ENCODE results near the gene ZBED4. TPM values are rescaled to one million over a fixed set of nuclear protein-coding genes. Genes with fewer than 3 reads are reported as not detected.

The ZBED4 gene
- total RNA-seq, 1 experiment from 2014 or later, result 29.2 TPM

DNA sequence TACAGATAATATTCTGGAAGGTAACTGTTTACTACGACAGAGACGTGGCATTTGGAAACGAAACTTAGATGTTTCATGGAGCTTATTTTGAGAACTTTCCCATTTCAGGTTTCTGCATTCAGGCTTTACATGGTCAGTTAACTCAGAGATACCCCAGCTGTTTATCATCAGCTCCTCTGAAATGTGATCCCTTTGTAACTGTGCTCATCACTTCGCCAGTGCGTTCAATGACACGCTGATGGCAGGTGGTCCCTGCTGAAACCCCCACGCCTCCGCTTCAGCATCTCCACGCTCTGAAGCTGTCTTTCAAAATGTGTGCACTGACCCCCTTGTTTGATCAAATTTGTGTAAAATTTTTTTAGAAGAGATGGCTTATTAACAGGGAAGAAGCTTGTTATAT is 34.1 kb downstream of the ZBED4 start:
- H3K27ac Mint-ChIP-seq, result no peak overlapping the region
- POLR2A ChIA-PET, result no interaction called here
- H3K27me3 Mint-ChIP-seq (ENCODE audit: low read depth), result peaks cover 3% of the 10 kb centered on the region; the same call in 1 of the 2 replicates
- H3K9me3 Mint-ChIP-seq, result peaks cover 29% of the 10 kb centered on the region
- ATAC-seq (no peak), DNase-seq (ENCODE audit: low spot score) (no peak)
- no peak overlapping the region for H3K4me3 Mint-ChIP-seq
- no peak for TF ChIP-seq CREM (CRISPR knock-in tag; IDR thresholded peaks at IDR 0.05)
- CTCF ChIA-PET, result no interaction called here
- no peaks in the 10 kb centered on the region for H3K4me1 Mint-ChIP-seq
- peaks cover 95% of the 10 kb centered on the region for H3K36me3 Mint-ChIP-seq

DNA sequence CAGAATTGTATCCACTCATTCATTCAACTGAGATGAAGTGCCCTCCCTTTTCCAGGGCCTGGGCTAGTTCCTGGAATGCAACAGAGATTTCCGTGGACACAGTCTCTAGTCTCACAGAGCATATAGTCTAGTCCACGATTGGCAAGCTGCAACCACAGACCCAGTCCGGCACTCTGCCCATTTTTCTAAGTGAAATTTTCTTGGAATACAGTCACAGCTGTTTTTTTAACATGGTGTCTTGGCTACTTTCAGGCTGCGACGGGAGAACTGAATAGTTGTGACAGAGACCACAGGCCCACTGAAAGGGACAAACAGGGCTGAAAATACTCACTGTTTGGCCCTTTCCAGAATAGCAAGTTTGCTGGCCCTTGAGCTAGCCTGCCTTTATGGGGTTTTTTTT is 35.4 kb downstream of the ZBED4 start:
- ChIA-PET POLR2A (no interaction called here), CTCF (no interaction called here)
- ATAC-seq, result no peak

More for the DNA sequence above, 35.4 kb downstream of the ZBED4 start:
- no peak overlapping the region for H3K27ac Mint-ChIP-seq
- peaks cover 38% of the 10 kb centered on the region for H3K9me3 Mint-ChIP-seq
- H3K36me3 Mint-ChIP-seq, result peaks cover 95% of the 10 kb centered on the region
- H3K4me1 Mint-ChIP-seq, result no peaks in the 10 kb centered on the region
- TF ChIP-seq MYBL2 (CRISPR knock-in tag; IDR thresholded peaks at IDR 0.05) (no peak), ELF4 (CRISPR knock-in tag; IDR thresholded peaks at IDR 0.05; ENCODE audit: low read depth) (no peak), SMAD4 (CRISPR knock-in tag; IDR thresholded peaks at IDR 0.05) (no peak), ZMAT4 (CRISPR knock-in tag; IDR thresholded peaks at IDR 0.05) (no peak), RORB (CRISPR knock-in tag; IDR thresholded peaks at IDR 0.05) (no peak), ZSCAN18 (CRISPR knock-in tag; IDR thresholded peaks at IDR 0.05) (no peak), E2F1 (CRISPR knock-in tag; IDR thresholded peaks at IDR 0.05) (no peak), SMAD3 (CRISPR knock-in tag; IDR thresholded peaks at IDR 0.05; ENCODE audit: borderline replicate concordance) (no peak), STAT6 (CRISPR knock-in tag; conservative IDR thresholded peaks at IDR 0.05; ENCODE audit: low read depth) (no peak), PRDM15 (CRISPR knock-in tag; IDR thresholded peaks at IDR 0.05) (no peak), ARID4B (CRISPR knock-in tag; IDR thresholded peaks at IDR 0.05; ENCODE audit: borderline replicate concordance) (no peak)
- TF ChIP-seq, protein P1, sequence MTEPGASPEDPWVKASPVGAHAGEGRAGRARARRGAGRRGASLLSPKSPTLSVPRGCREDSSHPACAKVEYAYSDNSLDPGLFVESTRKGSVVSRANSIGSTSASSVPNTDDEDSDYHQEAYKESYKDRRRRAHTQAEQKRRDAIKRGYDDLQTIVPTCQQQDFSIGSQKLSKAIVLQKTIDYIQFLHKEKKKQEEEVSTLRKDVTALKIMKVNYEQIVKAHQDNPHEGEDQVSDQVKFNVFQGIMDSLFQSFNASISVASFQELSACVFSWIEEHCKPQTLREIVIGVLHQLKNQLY (CRISPR knock-in tag; IDR thresholded peaks at IDR 0.05), result no peak
- TF ChIP-seq, protein P2, sequence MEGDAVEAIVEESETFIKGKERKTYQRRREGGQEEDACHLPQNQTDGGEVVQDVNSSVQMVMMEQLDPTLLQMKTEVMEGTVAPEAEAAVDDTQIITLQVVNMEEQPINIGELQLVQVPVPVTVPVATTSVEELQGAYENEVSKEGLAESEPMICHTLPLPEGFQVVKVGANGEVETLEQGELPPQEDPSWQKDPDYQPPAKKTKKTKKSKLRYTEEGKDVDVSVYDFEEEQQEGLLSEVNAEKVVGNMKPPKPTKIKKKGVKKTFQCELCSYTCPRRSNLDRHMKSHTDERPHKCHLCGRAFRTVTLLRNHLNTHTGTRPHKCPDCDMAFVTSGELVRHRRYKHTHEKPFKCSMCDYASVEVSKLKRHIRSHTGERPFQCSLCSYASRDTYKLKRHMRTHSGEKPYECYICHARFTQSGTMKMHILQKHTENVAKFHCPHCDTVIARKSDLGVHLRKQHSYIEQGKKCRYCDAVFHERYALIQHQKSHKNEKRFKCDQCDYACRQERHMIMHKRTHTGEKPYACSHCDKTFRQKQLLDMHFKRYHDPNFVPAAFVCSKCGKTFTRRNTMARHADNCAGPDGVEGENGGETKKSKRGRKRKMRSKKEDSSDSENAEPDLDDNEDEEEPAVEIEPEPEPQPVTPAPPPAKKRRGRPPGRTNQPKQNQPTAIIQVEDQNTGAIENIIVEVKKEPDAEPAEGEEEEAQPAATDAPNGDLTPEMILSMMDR (IDR thresholded peaks at IDR 0.05), result no peak
- TF ChIP-seq, protein P3, sequence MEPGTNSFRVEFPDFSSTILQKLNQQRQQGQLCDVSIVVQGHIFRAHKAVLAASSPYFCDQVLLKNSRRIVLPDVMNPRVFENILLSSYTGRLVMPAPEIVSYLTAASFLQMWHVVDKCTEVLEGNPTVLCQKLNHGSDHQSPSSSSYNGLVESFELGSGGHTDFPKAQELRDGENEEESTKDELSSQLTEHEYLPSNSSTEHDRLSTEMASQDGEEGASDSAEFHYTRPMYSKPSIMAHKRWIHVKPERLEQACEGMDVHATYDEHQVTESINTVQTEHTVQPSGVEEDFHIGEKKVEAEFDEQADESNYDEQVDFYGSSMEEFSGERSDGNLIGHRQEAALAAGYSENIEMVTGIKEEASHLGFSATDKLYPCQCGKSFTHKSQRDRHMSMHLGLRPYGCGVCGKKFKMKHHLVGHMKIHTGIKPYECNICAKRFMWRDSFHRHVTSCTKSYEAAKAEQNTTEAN (CRISPR knock-in tag; IDR thresholded peaks at IDR 0.05), result no peak
- H3K27me3 Mint-ChIP-seq (ENCODE audit: low read depth), result peaks cover 3% of the 10 kb centered on the region; the same call in 1 of the 2 replicates
- DNase-seq (ENCODE audit: low spot score), result no peak
- H3K4me3 Mint-ChIP-seq, result no peak overlapping the region
